ENCODE results near the gene RBMS1.

DNA sequence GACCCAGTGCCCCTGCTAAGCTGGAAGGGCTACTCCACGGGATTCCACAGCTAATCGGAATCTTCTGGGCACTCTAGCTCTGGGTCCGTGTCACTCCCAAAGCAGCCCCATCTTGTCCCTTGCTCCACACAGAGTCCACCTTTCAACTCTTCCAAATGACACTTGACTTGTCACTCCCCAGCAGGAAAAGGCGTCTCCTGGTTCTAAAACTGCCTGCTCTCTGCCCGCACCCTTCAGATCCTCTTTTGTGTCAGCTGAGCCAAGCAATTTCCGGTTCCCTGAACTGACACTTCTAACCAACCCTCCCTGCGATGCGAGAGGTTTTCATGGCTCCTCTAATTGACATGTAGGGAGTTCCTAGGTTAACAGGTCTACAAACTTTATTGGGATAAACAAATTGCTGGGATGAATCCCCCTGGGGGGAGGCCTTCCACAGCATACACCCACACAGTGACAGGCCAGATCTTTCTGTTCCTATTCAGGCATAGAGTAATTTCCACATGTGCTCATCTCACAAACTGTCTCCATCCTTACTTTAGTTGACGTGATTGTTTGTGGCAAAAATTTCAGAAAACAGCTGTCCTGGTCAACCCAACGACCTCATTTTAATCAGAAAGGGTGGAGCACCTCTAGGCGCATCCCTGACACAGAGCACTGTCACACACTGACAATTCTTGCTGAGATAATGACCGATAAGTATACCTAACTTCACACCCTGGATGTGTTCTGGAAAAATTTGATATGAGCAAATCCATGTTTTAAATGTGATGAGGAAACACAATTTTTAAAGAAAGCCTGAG, 104.9 kb downstream of the RBMS1 start:
- TF ChIP-seq POLR2AphosphoS5 (IDR thresholded peaks at IDR 0.05) = no peak
- TF ChIP-seq, protein P1, sequence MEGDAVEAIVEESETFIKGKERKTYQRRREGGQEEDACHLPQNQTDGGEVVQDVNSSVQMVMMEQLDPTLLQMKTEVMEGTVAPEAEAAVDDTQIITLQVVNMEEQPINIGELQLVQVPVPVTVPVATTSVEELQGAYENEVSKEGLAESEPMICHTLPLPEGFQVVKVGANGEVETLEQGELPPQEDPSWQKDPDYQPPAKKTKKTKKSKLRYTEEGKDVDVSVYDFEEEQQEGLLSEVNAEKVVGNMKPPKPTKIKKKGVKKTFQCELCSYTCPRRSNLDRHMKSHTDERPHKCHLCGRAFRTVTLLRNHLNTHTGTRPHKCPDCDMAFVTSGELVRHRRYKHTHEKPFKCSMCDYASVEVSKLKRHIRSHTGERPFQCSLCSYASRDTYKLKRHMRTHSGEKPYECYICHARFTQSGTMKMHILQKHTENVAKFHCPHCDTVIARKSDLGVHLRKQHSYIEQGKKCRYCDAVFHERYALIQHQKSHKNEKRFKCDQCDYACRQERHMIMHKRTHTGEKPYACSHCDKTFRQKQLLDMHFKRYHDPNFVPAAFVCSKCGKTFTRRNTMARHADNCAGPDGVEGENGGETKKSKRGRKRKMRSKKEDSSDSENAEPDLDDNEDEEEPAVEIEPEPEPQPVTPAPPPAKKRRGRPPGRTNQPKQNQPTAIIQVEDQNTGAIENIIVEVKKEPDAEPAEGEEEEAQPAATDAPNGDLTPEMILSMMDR (IDR thresholded peaks at IDR 0.05) = no peak
- no peak for TF ChIP-seq POLR2A (IDR thresholded peaks at IDR 0.05)
